Muscle layer of colon (tissue), 2 donors: ENCODE results near the gene ZNF714.

Experiments
- H3K27ac ChIP-seq: one replicate; pipeline ENCODE4 v1.7.0; 2013; ENCODE audit warnings: low read depth, mild to moderate bottlenecking, low read length, moderate library complexity
- H3K27me3 ChIP-seq, 2 donors: one replicate each; pipeline ENCODE4 v1.7.0; 2013; ENCODE audit warnings: low read length in 2 of 2, mild to moderate bottlenecking in 2 of 2; ENCODE audit not compliant: insufficient read depth in 2 of 2, control insufficient read depth in 1 of 2
- H3K36me3 ChIP-seq: one replicate; pipeline ENCODE4 v1.7.0; 2013; ENCODE audit warnings: mild to moderate bottlenecking, low read length; ENCODE audit not compliant: insufficient read depth
- H3K4me1 ChIP-seq: one replicate; pipeline ENCODE4 v1.7.0; 2013; ENCODE audit warnings: mild to moderate bottlenecking, low read length; ENCODE audit not compliant: insufficient read depth
- H3K4me3 ChIP-seq, 2 donors: one replicate each; pipeline ENCODE4 v1.7.0; 2013; ENCODE audit warnings: low read length in 2 of 2, low read depth in 1 of 2, mild to moderate bottlenecking in 1 of 2, moderate library complexity in 1 of 2
- H3K9ac ChIP-seq: one replicate; pipeline ENCODE4 v1.7.0; 2013; ENCODE audit warnings: low read length
- H3K9me3 ChIP-seq: one replicate; pipeline ENCODE4 v1.7.0; 2013; ENCODE audit warnings: mild to moderate bottlenecking, low read length
- donor health status: abdominal sarcoma.
- donor health status: Adenocarcinoma of cecum.

The ZNF714 gene

DNA sequence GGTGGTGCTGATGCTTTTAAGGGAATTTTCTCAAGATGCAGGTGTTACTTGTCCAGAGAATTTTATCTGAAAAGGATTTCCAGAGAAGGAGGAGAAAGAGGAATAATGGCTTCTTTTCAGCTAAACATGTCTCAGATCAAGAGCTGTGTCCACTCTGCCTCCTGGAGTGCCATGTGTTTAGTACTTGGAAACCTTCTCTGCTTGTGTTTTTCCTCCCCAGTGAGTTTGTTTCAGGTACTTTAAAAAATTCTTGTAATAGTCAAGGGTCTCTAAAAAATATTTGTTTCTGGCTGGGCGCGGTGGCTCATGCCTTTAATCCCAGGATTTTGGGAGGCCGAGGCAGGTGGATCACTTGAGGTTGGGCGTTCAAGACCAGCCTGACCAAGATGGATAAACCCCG is 82.5 kb downstream of the ZNF714 start:
- H3K9ac ChIP-seq, result no peak overlapping the region
- H3K4me3 ChIP-seq, result no peak overlapping the region
- no peaks in the 10 kb centered on the region for H3K36me3 ChIP-seq
- H3K4me1 ChIP-seq, result no peaks in the 10 kb centered on the region
- no peaks in the 10 kb centered on the region for H3K27me3 ChIP-seq
- no peak overlapping the region for H3K27ac ChIP-seq
- no peaks in the 10 kb centered on the region for H3K9me3 ChIP-seq

DNA sequence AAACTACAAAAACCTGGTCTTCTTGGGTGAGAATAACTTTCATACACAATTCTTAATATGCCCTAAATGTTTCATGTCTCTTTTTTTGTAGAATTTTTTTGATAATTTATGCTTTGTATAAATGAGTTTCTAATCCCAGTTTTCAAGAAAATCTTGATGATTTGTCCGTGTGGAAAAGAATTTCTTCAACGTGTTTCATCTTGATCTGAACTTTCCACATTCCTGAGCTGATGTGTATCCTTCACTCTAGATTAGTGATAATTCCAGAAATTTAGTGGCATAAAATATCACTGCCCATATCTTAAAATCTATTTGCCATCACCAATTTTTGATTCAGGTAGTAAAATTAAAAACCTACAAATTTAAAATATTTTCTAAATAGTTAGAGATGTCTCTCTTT is 84.4 kb downstream of the ZNF714 start:
- no peaks in the 10 kb centered on the region for H3K4me1 ChIP-seq
- no peaks in the 10 kb centered on the region for H3K9me3 ChIP-seq
- H3K4me3 ChIP-seq, result no peak overlapping the region
- H3K36me3 ChIP-seq, result no peaks in the 10 kb centered on the region
- H3K27me3 ChIP-seq, result no peaks in the 10 kb centered on the region
- H3K27ac ChIP-seq, result no peak overlapping the region
- H3K9ac ChIP-seq, result no peak overlapping the region
